ENCODE results near the gene DRG2. TPM values are rescaled to one million over a fixed set of nuclear protein-coding genes. Genes with fewer than 3 reads are reported as not detected.

The DRG2 gene
- total RNA-seq, 1 donor from 2014 or later, result 31.3 TPM

DNA sequence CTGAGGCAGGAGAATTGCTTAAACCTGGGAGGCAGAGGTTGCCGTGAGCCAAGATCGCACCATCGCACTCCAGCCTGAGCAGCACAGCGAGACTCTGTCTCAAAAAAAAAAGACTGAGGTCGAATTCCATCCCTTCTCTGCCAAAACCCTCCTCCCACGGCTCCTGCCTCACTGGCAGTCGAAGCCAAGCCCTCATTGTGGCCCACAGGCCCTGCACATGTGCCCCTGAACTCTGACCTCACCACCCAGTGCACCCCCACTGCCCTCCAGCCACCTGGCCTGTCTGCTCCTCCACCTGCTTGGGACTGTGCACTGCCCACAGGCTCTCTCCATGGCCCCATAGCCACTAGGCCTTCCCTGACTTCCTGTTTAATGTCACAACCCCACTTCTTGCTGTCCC is 27.8 kb downstream of the DRG2 start:
- DNase-seq (ENCODE audit: low read depth in 2 of 2), result no peak

DNA sequence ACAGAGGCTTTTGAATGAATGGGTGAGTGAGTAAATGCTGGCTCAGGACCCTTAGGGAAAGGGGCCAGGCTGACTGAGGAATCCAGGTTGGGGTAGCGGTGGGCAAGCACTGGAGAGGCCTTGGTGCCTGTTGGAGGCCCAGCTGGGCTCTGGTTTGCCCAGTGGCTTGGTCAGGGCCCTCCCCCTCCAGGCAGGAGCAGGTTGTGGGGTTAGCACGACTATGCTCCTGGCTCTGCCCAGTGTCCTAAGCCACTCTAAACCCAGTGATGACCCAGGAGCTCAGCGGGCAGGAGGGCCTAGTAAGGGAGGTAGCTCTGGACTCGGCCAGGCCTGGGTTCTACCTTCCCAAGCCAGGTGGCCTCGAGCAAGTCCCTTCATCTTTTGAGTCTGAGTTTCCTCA is 28.3 kb downstream of the DRG2 start:
- DNase-seq (ENCODE audit: low read depth in 2 of 2), result no peak

DNA sequence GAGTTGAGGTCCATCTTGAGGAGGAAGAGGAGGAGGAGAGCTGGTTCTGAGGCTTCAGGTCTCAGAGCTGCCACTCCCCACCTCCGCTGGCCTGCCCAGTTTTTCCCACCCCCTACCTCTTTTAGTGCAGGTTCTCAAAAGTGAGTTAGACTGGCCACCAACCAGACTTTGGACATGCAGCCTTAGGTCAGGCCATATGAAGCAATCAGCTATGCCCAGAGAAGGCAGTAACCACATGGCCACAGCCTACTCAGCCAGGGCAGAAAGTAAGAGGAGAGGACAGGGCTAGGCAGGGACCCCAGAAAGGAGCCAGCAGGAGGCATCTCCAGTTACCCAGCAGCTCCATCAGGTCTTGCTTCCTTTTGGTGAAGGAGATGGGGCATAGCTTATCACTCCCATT is 29.8 kb downstream of the DRG2 start:
- DNase-seq (ENCODE audit: low read depth in 2 of 2), result no peak

DNA sequence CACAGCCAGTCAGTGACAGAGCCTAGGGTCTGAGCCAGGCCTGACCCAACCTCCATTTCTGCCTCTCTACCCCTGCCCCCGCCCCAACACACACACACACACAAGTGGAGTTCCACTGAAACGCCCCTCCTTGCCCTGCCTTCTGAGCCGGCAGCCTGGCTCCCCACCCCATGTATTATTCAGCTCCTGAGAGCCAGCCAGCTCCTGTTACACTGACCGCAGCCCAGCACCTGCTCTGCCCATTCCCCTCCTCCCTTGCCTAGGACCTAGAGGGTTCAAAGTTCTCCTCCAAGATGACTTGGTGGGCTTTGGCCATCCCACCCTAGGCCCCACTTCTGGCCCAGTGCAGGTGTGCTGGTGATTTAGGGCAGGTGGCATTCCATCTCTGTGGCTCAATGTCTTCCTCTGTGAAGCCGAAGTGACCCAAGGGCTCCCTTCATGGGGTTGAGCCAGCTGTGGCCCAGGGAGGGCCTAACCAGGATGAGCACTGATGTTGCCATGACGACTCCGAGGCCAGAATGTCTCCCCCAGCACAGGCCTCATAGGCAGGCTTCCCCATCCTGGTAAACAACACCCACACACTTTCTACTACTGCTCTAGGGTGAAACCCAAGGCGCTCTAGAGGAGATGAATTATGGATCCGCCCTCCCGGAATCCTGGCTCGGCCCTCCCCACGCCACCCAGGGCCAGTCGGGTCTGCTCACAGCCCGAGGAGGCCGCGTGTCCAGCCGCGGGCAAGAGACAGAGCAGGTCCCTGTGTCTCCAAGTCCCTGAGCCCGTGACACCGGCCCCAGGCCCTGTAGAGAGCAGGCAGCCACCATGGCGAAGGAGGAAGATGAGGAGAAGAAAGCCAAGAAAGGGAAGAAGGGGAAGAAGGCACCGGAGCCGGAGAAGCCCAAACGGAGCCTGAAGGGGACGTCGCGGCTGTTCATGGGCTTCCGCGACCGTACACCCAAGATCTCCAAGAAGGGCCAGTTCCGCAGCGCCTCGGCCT is 30.5 kb downstream of the DRG2 start:
- DNase-seq (ENCODE audit: low read depth in 2 of 2), result no peak

DNA sequence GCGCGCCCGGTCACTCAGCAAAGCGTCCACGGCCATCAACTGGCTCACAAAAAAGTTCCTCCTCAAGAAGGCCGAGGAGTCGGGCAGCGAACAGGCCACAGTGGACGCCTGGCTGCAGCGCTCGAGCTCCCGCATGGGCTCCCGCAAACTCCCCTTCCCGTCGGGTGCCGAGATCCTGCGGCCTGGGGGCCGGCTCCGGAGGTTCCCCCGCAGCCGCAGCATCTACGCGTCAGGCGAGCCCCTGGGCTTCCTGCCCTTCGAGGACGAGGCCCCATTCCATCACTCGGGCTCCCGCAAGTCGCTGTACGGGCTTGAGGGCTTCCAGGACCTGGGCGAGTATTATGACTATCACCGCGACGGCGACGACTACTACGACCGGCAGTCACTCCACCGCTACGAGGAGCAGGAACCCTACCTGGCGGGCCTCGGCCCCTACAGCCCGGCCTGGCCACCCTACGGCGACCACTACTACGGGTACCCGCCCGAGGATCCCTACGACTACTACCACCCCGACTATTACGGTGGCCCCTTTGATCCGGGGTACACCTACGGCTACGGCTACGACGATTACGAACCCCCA is 31.5 kb downstream of the DRG2 start:
- DNase-seq (ENCODE audit: low read depth in 2 of 2), result no peak

DNA sequence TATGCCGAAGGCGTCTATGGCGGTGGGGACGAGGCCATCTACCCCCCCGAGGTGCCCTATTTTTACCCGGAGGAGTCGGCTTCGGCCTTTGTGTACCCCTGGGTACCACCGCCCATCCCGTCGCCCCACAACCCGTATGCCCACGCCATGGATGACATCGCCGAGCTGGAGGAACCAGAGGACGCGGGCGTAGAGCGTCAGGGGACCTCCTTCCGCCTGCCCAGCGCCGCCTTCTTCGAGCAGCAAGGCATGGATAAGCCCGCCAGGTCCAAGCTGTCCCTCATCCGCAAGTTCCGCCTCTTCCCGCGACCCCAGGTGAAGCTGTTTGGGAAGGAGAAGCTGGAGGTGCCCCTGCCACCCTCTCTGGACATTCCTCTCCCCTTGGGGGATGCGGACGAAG is 32.2 kb downstream of the DRG2 start:
- no peak for DNase-seq (ENCODE audit: low read depth in 2 of 2)

DNA sequence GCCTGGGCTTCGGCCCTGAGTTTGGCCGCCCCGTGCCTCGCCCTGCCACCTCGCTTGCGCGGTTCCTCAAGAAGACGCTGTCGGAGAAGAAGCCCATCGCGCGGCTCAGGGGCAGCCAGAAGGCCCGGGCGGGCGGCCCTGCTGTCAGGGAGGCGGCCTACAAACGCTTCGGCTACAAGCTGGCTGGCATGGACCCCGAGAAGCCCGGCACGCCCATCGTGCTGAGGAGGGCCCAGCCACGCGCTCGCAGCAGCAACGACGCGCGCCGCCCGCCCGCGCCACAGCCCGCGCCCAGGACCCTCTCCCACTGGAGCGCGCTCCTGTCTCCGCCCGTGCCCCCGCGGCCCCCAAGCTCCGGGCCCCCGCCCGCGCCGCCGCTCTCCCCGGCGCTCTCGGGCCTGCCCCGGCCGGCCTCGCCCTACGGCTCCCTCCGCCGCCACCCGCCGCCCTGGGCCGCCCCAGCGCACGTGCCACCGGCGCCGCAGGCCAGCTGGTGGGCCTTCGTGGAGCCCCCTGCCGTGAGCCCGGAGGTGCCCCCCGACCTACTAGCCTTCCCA is 32.8 kb downstream of the DRG2 start:
- no peak for DNase-seq (ENCODE audit: low read depth in 2 of 2)

DNA sequence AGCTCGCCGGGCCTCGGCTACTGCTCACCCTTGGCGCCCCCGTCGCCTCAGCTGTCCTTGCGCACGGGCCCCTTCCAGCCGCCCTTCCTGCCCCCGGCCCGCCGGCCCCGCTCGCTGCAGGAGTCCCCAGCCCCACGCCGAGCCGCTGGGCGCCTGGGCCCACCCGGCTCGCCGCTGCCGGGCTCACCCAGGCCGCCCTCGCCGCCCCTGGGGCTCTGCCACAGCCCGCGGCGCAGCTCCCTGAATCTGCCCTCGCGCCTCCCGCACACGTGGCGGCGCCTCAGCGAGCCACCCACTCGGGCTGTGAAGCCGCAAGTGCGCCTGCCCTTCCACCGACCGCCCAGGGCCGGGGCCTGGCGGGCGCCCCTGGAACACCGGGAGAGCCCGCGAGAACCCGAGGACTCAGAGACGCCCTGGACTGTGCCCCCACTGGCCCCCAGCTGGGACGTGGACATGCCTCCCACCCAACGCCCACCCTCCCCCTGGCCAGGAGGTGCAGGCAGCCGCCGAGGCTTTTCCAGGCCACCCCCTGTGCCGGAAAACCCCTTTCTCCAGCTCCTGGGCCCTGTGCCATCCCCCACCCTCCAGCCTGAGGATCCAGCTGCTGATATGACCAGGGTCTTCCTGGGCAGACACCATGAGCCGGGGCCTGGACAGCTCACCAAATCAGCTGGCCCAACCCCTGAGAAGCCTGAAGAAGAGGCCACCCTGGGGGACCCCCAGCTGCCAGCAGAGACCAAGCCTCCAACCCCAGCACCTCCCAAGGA is 33.6 kb downstream of the DRG2 start:
- no peak for DNase-seq (ENCODE audit: low read depth in 2 of 2)

DNA sequence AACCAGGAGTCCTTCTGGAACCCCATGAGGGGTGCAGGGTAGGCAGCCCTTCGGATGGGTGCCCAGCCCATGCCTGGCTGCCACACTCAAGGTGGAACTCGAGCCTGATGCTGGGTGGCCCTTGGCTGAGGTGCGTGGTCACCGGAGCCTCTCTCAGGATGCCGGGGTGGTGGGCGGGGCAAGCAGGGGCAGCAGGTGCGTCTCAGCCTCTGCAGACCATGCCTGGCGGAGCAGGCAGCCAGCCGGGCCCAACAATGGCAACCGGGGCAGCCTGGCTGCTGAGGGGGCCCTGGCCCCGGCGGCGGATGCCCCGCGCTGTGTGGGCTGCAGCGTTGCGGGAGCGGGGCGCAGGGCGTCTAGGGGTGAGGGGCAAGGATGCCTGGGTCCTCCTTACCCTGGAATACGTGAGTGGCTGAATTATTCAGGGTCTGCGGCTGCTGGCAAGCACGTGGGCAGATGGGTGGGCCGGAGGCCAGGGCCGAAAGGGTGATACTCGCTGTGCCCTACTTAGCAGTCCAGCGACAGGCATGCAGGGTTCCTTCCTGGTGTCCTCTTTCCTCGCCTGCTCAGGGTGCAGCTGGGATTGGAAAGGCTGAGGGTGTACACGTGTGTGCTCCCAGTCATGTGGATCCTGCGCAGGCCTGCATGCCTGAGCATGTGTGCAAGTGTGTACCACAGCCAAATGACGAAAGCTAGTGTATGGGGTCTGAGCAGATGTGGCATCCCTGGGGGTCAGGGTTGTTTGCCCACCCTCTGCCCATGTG is 35.4 kb downstream of the DRG2 start:
- DNase-seq (ENCODE audit: low read depth in 2 of 2), result no peak

DNA sequence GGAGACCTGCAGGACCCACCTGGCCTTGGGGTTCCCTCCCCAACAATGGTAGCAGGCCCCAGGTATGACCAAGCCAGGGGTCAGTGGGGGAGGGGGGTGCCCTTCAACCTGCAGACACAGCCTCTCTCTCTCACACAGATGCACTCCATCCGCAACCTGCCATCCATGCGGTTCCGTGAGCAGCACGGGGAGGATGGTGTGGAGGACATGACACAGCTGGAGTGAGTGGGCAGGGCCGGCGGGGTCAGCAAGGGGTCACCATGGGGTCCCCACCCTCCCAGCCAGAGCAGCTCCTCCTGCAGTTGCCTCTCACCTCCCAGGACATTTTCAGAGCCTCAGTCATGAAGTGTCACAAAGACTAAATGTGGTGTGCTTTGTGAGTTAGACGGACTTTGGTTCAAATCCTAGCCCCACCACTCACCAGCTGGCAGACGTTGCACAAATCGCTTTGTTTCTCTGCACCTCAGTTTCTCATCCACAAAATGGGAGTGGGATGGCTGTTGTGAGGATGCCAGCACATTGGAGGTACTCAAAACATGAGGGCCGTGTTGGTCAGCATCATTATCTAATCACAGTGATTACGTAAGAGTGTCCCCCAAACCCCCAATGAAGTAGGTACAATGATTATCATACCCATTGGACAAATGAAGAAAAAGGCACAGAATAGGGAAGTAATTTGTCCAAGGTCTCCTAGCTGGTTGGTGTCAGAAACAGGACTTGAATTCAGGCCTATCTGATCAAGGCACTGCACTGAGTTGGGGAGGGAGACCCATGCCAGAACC is 36.8 kb downstream of the DRG2 start:
- DNase-seq (ENCODE audit: low read depth in 2 of 2), result no peak

DNA sequence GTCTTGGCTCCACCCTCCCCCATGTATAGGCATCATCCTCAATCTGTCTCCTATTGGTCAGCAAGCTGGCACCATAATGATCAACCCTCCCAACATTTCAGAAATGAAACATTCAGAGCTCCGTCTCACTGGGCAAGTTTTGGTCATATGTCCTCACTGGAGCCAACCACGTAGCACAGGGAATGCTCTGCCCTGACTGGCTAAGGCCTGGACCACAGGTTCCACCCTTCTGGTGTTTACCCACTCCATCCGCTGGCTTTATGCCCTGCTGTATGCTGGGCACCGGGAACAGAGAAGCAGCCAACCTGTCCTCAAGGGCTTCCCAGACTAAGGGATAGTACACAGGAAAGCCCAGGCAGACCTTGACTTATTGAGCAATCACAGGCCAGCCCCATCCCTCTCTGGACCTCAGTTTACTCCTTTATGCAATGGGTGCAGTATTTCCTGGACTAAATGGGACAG is 41.3 kb downstream of the DRG2 start:
- peak; percentile 13 to 31 for DNase-seq (ENCODE audit: low read depth in 2 of 2)

DNA sequence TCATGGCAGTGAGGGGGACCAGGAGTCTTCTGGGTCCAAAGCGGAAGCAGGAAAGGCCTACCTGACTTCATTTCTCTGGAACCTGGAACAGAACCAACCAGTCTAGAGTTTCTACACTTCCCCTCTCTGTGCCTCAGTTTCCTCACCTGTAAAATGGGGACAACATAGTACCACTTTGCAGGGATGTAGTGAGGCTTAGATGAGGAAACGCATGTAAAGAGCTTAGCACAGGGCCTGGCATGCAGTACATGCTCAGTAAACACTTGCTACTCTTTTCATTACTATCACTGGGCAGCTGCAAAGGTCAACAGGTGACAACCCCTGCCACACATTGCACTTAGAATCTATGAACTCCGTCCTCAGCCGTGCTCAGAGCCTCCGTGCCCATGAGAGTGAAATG is 45.0 kb downstream of the DRG2 start:
- no peak for DNase-seq (ENCODE audit: low read depth in 2 of 2)

DNA sequence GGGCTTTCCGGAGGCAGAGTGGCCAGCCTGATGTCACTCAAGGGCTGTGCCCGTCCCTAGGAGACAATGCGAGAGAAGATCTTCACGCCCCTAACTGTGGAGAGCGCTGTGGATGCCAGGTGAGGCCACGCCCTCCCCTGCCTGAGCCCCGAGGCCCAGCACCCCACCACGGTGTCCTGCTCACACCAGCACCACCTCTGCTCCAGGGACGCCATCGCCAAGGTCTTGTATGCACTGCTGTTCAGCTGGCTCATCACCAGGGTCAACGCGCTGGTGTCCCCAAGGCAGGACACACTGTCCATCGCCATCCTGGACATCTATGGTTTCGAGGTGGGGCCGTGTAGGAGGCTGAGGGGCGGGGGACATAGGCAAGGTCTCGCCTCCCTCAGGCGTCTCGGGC is 48.6 kb downstream of the DRG2 start:
- DNase-seq (ENCODE audit: low read depth in 2 of 2), result no peak

DNA sequence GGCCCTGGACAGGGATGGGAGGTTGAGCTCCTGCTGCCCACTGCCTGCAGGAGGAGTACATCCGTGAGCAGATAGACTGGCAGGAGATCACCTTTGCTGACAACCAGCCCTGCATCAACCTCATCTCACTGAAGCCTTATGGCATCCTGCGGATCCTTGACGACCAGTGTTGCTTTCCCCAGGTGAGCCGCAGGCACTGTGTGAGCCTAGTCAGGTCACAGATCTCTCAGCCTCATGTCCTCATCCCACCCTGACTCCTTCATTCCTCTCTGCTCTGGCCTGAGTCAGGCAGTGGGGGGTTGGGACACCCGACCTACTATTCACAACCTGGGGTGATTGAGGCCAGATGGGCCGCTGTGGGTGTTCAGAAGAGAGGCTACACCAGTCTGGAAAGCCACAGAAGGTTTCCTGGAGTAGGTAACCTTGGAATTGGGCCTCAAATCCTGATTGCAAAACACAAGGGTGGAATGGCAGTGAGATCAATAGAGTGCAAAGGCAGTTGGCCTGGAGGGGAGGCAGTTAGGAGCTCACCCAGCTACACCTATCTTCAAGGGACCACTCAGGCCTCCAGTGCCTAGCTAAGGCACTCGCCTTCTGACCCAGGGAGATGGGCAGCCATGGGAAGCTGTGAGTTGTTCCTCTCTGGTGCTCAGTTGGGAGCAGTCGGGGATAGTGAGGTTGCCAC is 50.5 kb downstream of the DRG2 start:
- no peak for DNase-seq (ENCODE audit: low read depth in 2 of 2)

DNA sequence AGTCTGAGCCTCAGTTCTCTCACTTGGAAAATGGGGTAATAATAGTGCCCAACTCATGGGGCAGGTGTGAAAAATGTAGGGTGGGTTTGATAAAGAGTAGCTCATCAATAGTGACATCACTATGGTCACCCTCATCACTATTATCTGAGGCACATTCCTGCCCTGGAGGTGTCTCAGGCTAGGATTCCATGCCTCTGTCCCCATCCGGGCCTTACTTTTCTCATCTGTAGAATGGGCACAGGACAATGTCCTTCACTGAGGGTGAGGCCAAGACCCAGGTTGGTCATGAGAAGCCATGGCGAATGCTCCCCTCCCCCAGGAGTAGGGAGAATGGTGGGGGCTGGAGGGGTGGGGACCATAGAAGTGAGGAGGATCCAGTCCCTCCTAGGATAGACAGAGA is 51.3 kb downstream of the DRG2 start:
- no peak for DNase-seq (ENCODE audit: low read depth in 2 of 2)

DNA sequence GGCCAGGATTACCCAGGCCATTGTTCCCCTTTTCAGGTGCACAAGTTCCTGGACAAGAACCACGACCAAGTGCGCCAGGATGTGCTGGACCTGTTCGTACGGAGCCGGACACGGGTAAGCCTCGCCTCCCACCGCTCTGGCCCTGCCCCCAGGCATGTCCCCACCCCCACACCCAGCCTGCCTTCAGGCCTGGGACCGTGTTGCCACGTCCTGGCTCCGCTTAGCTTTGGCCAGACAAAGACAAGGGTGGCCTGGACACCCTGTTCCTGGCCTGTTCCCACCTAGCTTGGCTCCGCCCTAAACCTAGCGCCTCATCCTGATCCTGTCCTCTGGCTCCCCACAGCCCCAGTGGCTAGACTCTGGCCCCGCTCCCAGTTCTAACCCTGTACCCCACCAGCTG is 51.8 kb downstream of the DRG2 start:
- DNase-seq (ENCODE audit: low read depth in 2 of 2), result no peak

DNA sequence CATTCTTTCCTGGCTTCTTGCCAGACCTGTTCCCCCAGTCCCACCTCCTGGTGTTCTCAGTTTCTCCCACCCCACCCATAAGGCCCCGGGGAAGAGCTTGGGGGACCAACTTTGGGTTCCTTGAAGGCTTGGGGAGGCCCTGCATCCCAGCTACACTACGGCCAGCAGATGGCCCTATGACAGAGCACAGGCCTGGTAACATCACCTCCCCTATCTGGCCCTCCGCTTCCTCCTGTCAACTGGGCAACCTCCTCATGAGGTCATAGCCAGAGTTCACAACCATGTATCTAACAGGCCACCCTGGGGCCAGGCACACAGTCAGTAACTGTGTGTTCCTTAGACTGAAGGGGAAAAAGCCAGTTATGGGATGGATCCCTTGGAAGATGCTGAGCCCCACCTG is 52.2 kb downstream of the DRG2 start:
- DNase-seq (ENCODE audit: low read depth in 2 of 2), result peak; percentile 11 to 21

DNA sequence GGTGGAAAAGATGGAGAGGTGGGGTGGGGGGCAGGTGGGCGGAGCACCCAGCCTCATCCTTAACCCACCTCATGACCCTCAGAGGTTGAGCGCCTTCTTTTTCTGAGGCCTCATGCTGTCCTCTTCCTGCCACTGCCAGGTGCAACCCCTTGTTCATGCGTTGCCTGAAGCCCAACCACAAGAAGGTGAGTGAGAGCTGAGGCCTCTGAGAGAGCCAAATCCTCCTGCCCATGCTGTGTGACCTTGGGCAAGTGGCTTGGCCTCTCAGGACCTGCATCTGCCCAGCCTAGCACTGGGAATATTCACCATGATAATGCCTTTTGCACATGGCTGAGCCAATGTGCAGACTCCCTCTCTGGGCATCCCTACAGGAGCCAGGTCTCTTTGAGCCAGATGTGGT is 52.9 kb downstream of the DRG2 start:
- no peak for DNase-seq (ENCODE audit: low read depth in 2 of 2)

DNA sequence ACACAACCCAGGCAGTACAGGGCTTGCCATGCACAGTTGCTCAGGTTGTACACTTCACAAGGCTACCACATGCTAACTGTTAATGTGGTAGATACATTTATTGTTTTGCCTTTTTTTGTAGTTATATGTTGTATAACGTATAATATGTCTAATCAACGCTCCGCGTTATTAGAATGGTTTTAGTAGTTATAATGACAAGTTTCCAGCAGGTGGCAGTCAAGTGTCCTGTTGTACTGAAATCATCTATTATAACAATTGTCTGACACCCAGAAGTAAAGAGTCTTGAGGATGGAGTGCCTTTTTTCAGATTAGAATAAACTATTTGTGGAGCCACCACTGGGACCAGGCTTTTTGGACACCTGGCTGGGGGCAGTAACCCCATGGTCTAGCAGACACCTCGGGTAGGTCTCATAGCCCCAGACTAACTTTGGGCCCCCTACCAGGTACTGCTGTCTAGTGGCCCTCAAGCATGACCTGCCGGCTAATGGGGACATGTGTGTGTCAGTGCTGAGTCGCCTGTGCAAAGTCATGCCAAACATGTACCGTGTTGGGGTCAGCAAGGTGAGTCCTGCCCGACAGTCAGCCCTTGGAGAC is 53.6 kb downstream of the DRG2 start:
- peak; percentile 63 to 68 for DNase-seq (ENCODE audit: low read depth in 2 of 2)
